GM10266 (cell line): Measurements from ENCODE around the gene PAQR7.
A peak's percentile ranks its signal among the peaks of the same experiment; 100 is the strongest.

Experiments
- DNase-seq: peaks from one replicate; pipeline ENCODE4 v3.0.0; 2012; ENCODE audit errors: extremely low spot score
- TF ChIP-seq, protein P1 (sequence below): IDR thresholded peaks from 2 replicates; pipeline ENCODE4 v1.5.1; 2012; ENCODE audit warnings: mild to moderate bottlenecking, low read depth; ENCODE audit not compliant: control insufficient read depth, insufficient read depth; ENCODE audit errors: missing control alignments

PAQR7 gene

DNA sequence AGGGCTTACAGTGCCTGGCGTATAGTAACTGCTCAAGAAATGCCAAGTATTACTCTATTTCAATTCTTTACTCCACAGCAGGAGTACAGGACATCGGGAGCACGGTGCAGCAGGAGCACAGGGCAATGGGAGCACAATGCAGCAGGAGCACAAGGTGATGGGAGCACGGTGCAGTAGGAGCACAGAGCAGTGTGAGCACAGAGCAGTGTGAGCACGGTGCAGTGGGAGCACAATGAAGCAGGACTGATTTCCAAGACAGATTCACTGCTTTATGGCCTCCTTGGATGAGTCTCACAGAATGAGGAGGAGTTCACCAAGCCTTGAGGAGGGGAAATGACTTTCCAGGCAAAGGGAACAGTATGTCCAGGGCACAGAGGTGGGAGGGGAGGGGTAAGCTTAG is 5.0 kb upstream of the PAQR7 start:
- DNase-seq = no peak
- TF ChIP-seq, protein P1, sequence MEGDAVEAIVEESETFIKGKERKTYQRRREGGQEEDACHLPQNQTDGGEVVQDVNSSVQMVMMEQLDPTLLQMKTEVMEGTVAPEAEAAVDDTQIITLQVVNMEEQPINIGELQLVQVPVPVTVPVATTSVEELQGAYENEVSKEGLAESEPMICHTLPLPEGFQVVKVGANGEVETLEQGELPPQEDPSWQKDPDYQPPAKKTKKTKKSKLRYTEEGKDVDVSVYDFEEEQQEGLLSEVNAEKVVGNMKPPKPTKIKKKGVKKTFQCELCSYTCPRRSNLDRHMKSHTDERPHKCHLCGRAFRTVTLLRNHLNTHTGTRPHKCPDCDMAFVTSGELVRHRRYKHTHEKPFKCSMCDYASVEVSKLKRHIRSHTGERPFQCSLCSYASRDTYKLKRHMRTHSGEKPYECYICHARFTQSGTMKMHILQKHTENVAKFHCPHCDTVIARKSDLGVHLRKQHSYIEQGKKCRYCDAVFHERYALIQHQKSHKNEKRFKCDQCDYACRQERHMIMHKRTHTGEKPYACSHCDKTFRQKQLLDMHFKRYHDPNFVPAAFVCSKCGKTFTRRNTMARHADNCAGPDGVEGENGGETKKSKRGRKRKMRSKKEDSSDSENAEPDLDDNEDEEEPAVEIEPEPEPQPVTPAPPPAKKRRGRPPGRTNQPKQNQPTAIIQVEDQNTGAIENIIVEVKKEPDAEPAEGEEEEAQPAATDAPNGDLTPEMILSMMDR = no peak

DNA sequence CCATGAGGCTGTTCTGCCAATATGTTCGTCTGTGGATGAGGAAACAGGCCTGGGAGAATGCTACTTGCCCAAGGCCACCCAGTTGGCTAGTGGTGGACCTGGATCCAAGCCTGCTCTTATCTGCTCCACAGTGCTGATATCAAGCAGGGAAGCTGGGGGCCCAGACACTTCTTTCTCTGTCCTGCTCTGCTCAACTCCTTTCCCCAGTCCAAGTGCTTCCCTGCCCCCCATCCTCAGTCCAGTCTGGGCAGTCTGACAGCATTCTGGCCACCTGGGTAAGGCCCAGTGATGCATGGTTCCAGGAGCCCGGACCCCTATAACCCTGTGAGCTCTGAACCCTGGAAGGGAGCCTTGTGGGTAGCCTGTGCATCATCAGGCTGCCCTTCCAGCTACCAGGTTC is 4.2 kb upstream of the PAQR7 start:
- no peak for DNase-seq
- TF ChIP-seq, protein P1 = no peak

DNA sequence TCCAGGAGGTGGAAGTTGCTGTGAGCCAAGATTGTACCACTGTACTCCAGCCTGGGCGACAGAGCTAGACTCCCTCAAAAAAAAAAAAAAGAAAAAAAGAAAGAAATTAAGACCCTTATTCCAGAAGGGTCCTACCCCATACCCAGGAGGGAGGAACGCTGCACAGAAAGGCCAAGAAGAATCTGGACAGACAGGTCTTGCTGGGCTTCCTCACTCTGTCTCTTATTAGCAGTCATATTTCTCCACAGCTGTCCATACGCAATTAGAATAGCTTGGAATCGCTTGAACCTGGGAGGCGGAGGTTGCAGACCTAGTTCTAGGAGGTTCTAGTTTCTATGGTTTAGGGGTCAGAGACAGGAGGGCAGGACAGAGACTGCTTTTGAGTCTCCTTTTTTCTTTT is 3.2 kb upstream of the PAQR7 start:
- TF ChIP-seq, protein P1 = no peak
- DNase-seq = no peak

DNA sequence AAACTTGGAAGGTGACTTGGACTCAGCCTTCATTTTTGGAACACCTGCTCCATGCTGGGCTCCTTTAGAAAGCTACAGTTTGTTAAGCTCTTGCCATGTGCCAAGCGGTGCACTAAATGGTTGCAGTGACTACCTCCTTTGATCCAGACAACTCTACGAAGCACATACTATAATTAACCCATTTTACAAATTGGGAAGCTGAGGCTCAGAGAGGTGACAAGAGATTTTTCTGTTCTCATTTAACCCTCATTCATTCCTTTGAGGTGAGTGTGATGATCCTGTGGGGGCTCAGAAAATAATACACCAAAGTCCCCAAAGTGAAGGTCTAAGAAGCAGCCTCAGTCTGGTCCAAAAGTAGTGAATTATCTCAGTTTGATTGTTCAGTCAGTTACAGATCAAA is 1.6 kb upstream of the PAQR7 start:
- DNase-seq = no peak
- TF ChIP-seq, protein P1 = no peak

DNA sequence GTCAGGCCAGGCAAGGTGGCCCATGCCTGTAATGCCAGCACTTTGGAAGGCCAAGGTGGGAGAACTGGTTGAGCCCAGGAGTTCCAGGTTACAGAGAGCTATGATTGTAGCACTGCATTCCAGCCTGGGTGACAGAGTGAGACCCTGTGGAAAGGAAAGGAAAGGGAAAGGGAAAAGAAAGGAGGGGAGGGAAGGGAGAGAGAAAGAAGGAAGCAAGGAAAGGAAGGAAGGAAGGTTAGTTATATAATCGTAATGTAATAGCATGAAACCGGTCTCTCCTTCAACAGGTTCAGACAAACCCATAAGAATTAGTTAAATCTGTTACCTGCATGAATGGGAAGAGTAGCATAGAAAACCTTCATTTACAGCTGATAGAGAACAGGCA is 1.2 kb upstream of the PAQR7 start:
- DNase-seq = no peak
- TF ChIP-seq, protein P1 = no peak

DNA sequence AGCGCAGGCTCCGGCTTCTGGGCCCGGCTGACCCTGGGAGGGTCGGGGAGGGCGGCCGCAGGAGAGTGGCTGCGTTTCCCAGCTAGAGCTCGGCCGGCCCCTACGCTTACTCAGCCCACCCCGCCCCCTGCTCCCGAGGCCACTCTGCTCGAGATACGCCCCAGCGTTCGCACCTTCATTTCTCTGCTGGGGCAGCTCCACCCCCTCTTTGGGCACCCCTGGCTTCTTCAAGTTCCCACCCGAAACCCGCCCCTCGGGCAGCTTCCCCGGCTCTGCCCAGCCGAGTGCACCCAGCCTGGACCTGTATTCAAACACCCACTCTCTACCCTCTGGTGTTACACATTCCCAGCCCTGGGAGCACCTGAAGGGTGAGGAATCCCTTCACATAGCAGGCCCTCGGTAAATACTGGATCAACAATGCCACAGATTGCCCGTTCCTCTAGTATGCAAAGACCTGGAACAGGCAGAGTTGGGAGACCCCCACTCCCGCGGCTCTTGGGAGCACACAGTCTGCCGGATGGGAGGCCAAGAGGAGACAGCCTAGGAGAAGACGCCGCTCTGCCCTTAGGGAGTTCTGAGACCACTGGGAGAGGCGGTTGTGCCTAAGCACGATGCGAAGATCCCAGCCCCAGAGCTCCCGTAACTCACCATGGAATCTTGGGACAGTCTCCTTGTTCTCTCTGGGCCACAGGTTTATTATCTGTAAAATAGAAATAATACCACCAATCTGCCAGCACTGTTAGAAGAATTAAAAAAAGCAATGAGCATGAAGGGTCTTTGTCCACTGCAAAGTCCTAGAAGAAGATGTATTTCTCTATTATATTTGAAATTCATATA is 566 bp upstream of the PAQR7 start:
- TF ChIP-seq, protein P1 = no peak

DNA sequence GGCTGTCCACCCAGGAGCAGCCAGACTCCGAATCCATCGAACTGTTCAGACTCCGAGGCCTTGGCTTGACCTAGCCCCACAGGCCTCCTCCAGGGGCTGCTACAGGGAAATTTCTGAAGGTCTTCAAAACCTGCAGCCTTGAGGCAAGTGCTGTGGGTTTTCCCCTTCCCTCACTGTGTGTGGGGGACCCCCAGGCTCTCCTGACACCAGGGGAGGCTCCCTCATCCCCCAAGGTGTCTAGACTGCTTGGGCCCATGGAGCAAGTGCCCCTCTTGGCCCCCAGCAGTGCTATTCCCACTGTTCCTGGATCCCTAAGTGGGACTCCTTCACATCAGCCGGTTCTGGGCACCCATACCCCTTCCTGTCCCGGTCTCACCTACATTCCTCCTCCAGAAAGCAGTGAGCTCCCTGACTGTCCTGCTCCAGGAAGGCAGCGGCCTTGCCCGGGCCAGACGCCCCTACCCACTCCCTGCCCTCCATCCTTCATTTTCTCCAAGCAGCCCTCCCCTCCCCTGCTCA is 814 bp downstream of the PAQR7 start:
- TF ChIP-seq, protein P1 = no peak
- DNase-seq = peak; percentile 32

More for the DNA sequence above, 566 bp upstream of the PAQR7 start:
- DNase-seq = no peak
